B cell (primary cell): ENCODE data around the gene PRDX3.

Source experiments
- CTCF ChIP-seq: fragments of 200-600 bp; IDR thresholded peaks from one replicate; pipeline ENCODE4 v1.8.0; 2022; ENCODE audit warnings: antibody characterized with exemption, mild to moderate bottlenecking
- EZH2 ChIP-seq: IDR thresholded peaks from 2 replicates; pipeline ENCODE4 v1.6.1; 2012; ENCODE audit warnings: borderline replicate concordance, low read depth, mild to moderate bottlenecking, moderate library complexity, low read length; ENCODE audit not compliant: insufficient read depth, poor library complexity, severe bottlenecking

GRCh38 chr10:119210633-119211032 lies 32.0 kb upstream of the PRDX3 start:
- TF ChIP-seq CTCF (no peak), EZH2 (no peak)
